Measurements from ENCODE around the gene CLN6. TPM values are rescaled to one million over a fixed set of nuclear protein-coding genes. Genes with fewer than 3 reads are reported as not detected.

CLN6 gene
- total RNA-seq, 2 experiments from 2014 or later: 60.2 to 117 TPM

GRCh38 chr15:68256675-68257450, 27.3 kb upstream of the CLN6 start:
- no peaks in the 10 kb centered on the region for H4K20me1 ChIP-seq (ENCODE audit: insufficient read depth, low read length)
- H3K36me3 ChIP-seq (ENCODE audit: insufficient read depth, low read length): no peaks in the 10 kb centered on the region
- no peak for TF ChIP-seq CTCF (conservative IDR thresholded peaks at IDR 0.05; ENCODE audit: low read length)
- TF ChIP-seq EZH2phosphoT487 (IDR thresholded peaks at IDR 0.05; ENCODE audit: borderline replicate concordance, low read depth, low read length): no peak
- peak; percentile 52 for DNase-seq (ENCODE audit: low spot score)
- H3K79me2 ChIP-seq (ENCODE audit: insufficient read depth, low read depth, low read length): no peaks in the 10 kb centered on the region
- intact Hi-C loops (cut with micrococcal nuclease; ENCODE audit: unreplicated experiment): no loop called here
- ChIA-PET POLR2A (no interaction called here), CTCF (ENCODE audit: unreplicated experiment) (no interaction called here)
- peak overlapping the region; percentile 46 for H3K4me3 ChIP-seq (ENCODE audit: low read depth, low read length, poor library complexity, severe bottlenecking)
- no peaks in the 10 kb centered on the region for H3K9me3 ChIP-seq (ENCODE audit: low read length)
- H2AFZ ChIP-seq (ENCODE audit: low read length): 0 out of 2 replicates have a peak overlapping the region, but pooled peaks have one; percentile 32
- H3K4me1 ChIP-seq (ENCODE audit: insufficient read depth, low read length, poor library complexity, severe bottlenecking): peaks cover 11% of the 10 kb centered on the region
- peak overlapping the region; percentile 57; the same call in 1 of the 2 replicates for H3K4me2 ChIP-seq (ENCODE audit: low read length)
- no peak overlapping the region for H3K27ac ChIP-seq (ENCODE audit: low read depth, low read length, poor library complexity, severe bottlenecking)
- no peaks in the 10 kb centered on the region for H3K9me2 ChIP-seq (ENCODE audit: insufficient read depth, low read length)
- BruUV-seq (replicated peaks): no TSS peak

GRCh38 chr15:68252925-68253534, 23.5 kb upstream of the CLN6 start:
- Histone ChIP-seq H3K79me2 (ENCODE audit: insufficient read depth, low read depth, low read length) (no peaks in the 10 kb centered on the region), H3K9me3 (ENCODE audit: low read length) (no peaks in the 10 kb centered on the region), H3K27ac (ENCODE audit: low read depth, low read length, poor library complexity, severe bottlenecking) (no peak overlapping the region), H4K20me1 (ENCODE audit: insufficient read depth, low read length) (no peaks in the 10 kb centered on the region), H2AFZ (ENCODE audit: low read length) (no peak overlapping the region), H3K4me2 (ENCODE audit: low read length) (0 out of 2 replicates have a peak overlapping the region, but pooled peaks have one; percentile 15), H3K4me1 (ENCODE audit: insufficient read depth, low read length, poor library complexity, severe bottlenecking) (peaks cover 15% of the 10 kb centered on the region), H3K36me3 (ENCODE audit: insufficient read depth, low read length) (no peaks in the 10 kb centered on the region), H3K9me2 (ENCODE audit: insufficient read depth, low read length) (no peaks in the 10 kb centered on the region), H3K4me3 (ENCODE audit: low read depth, low read length, poor library complexity, severe bottlenecking) (no peak overlapping the region)
- TF ChIP-seq EZH2phosphoT487 (IDR thresholded peaks at IDR 0.05; ENCODE audit: borderline replicate concordance, low read depth, low read length) (no peak), CTCF (conservative IDR thresholded peaks at IDR 0.05; ENCODE audit: low read length) (peak; percentile 95)
- ChIA-PET CTCF (ENCODE audit: unreplicated experiment) (interaction anchor here (0.6 to 1.4 kb wide), 3 partner anchors 25 to 78 kb away, joined by 3 to 7 read pairs (median 4); partner anchors contain the start of gene FEM1B), POLR2A (interaction anchor here (0.6 to 0.7 kb wide), 2 partner anchors 131 to 267 kb away, joined by 3 read pairs; no protein-coding TSS in a partner anchor)
- intact Hi-C loops (cut with micrococcal nuclease; ENCODE audit: unreplicated experiment): loop anchor here (1.0 to 5.0 kb wide), 3 partner anchors 53 to 286 kb away; no protein-coding TSS in a partner anchor
- peak; percentile 85 for DNase-seq (ENCODE audit: low spot score)
- BruUV-seq (replicated peaks): no TSS peak
